Activated CD4-positive, alpha-beta T cell treated with anti-CD3 and anti-CD28 coated beads, Interleukin-2, amount 50 U/mL, for 1 hour (primary cell): ENCODE data around the gene ASIC3.

Source experiments
- DNase-seq: peaks from one replicate; pipeline ENCODE4 v3.0.0-alpha.2; 2020

Gene ASIC3

DNA sequence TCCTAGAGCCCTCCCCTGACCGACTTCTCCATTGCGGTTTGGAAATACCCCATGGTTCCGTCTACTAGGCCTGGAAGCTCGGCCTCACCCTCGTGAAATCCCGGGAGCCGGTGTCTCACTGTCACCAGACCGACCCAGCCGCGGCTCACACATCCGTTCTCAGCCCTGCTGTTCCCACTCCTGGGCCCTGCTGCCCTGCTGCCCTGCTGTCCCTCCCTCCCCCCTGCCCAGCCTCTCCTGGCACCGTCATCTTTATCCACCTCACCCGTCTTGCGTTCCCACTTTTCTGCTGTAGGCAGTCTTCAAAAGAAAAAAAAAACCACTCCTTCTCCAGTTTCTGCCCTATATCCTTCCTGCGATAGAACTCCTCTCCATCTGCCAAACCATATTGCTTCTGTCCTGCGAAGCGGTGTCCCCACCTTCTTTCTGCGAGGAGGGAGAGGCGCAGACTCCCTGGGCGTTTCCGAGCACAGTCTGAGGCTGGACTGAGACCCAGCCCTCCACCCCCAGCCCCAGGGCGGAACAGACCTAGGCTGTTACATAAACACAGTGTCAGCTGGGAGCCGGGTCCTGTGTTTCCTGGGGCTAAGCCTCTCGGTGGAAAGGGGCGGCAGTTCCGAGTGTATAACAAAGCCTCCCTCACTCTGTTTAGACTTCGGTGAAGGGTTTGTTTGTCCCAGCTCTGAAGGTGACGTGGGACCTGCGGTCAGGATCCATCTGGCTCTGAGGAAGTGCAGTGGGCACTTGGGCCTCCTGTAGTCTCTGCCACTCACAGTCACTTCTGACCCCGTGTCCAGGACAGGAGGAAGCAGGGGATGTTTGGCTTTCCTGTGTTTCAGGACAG, 40.7 kb downstream of the ASIC3 start:
- DNase-seq: no peak

DNA sequence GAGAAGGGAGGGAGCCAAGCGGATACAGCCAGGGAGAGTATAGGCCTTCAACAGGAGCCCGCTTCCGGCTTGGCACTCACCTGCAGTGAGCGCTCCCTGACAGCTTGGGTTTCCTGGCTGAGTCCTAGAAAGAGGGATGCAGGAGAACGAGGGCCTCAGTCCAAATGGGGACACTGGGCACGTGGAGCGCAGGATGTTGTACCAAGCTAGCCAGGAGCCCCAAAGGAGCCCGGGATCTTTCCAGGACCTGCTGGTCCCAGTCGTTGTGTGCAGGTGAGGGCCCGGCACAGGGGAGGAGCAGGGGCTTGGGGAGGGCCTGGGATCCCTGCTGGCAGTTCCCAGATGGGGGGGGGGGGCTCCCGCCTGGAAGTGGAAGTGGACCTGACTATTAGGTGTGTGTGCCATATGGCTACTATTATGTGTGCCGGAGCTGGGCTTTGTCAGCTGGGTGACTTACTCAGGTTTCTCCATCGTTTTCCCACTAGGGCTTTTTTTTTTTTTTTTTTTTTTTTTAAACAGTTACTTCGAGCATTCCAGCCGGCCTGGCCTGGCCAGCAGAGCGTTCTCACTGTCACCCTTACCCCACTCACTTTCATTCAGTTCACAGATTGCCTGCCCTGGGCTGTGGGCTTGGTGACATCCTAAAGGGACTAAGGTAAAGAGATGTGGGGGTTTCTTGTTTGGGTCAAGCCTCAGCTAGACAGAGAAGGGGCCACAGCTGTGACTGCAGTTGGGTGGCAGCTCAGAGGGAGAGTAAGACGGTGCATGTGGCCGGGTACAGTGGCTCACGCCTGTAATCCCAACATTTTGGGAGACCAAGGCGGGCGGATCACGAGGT, 41.8 kb downstream of the ASIC3 start:
- DNase-seq: no peak

DNA sequence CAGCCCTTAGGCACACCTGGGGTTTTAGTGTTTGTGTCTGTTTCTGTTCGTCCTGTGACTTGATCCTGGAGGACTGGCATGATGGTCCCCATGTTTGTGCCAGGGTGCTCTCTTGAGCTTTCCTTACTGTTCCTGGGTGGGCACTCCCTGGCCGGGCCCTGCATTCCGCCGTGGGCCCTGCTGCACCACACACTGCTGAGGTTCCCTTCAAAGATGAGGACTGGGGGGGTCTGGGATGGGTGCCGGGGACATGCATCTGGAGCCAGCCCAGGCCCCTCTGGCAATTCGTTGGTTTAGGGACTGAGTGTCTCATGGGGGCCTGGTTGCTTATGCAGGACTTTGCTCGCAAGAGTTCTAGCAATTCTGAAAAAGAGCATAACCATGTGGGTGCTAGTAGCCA, 42.7 kb downstream of the ASIC3 start:
- DNase-seq: no peak

DNA sequence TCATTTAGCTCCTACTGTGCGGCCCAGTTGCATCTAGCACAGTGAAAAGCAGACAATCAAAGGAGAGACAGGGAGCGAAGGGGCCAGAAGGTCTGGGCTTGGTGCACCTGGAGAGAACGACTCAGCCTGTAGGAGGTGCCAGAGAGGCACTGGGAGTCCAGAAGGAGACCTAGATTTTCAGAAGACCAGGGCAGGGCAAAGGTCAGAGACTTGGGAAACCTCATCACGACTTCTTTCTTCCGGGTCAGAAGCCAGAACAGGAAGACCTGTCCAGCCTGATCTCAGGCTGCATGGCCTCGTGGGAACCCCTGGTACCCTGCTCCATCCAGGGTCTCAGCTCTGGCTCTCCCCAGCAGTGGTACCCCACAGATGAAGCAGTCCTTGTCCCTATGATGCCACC, 43.1 kb downstream of the ASIC3 start:
- DNase-seq: no peak

DNA sequence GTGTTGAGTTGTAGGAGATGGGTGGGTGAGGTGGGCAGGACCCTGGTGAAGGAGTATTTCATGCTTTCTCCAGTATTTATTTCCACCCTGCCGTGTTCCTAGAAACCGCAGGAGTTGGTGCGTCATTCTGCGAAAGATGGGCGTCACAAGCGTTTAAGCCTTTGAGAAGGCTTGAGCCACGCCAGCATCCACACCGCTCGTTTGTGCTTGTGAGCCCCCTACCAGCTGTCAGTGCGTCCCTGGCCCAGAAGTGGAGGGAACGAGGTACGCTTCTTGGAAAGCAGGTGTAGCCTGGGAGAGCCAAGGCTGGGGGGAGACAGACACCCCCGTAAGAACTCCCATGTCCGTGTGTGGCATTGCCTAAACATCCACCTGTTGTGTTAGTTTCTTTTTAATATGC, 43.7 kb downstream of the ASIC3 start:
- DNase-seq: no peak

DNA sequence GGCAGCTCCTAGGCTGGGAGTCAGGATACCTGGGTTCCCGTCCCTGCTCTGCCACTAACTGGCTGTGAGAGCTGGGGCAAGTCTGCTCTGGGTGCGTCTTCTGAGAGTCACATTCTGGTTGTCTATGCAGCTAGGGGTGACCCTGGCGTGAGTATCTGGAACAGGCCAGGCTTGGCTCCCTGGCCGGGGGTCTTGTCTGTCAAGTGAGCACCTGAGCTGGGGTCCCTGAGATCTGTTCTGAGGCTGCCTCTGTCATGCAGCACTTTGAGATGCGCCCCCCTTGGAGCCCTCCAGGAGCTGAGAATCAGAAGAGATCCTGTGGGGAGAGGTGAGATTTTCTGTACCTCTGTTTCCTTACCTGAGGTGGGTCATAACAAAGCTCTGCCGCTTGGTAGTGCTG, 45.4 kb downstream of the ASIC3 start:
- DNase-seq: no peak

DNA sequence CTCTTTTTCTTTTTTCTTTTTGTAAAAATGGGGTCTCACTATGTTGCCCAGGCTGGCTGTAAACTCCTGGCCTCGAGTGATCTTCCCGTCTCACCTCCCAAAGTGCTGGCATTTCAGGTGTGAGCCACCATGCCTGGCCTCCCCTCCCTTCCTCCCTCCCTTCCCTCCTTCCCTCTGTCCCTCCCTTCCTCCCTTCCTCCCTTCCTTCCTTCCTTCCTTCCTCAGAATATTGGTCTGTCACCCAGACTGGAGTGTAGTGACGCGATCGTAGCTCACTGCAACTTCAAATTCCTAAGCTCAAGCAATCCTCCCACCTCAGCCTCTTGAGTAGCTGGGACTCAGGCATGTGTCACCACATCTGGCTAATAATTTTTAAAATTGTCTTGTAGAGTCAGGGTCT, 46.3 kb downstream of the ASIC3 start:
- no peak for DNase-seq

DNA sequence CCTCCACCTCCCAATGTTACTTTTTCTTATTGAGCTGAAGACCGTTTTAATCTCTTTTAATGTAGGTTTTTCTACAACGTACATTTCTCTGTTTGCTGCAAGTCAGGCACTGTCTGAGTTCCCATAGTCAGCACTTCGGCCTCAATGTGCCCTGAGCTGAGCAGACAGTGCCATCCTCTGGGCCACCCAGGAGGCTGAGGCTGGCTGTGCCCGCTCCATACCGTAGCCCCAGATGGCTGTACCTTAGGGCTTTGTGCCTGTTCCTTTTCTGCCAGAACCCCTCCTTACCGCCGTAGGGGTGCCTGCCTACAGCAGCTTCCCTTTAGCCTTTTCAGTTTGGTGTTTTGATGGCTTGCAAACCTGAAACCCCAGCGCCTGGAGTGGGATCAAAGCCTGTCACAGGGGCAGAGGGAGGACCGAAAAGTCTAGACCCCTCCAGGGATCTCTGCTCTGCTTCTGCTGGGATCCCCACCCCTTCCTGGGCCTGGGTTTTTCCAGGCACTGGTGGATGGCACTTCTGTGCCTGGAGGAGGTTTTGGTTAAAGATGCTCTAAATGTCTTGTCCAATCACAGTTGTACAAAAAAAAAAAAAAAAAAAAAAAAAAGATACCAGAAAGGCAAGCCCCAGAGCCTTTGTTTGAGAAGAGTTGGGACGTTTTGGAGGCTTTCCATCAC, 46.9 kb downstream of the ASIC3 start:
- no peak for DNase-seq

DNA sequence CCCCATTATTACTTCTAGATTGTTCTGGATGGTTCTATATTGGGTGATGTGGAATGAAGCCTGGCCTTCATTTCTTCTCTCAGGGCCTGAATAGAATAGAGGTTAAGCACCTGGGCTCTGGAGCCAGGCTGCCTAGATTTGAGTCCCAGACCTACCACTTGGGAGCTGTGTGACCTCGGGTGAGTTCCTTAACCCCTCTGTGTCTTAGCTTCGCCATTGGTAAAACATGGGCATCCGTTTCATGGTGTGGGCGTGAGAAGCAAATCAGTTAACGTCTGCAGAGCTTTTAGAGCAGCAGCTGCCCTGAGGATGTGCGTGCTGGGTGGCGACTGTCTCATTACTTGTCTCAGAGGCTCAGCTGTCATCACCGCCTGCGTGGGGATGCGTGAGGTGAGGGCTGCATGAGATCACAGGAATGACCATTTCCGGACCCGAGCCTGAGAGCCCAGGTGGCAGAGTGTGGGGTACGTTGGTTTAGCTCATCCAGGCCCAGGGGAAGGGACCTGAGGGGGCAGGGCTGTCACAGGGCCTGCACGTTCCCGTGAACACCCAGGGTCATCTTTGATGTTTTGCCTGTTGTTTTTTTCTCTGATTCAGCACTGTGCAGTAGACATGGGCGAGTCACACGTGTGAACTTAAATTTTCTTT, 47.6 kb downstream of the ASIC3 start:
- DNase-seq: no peak

DNA sequence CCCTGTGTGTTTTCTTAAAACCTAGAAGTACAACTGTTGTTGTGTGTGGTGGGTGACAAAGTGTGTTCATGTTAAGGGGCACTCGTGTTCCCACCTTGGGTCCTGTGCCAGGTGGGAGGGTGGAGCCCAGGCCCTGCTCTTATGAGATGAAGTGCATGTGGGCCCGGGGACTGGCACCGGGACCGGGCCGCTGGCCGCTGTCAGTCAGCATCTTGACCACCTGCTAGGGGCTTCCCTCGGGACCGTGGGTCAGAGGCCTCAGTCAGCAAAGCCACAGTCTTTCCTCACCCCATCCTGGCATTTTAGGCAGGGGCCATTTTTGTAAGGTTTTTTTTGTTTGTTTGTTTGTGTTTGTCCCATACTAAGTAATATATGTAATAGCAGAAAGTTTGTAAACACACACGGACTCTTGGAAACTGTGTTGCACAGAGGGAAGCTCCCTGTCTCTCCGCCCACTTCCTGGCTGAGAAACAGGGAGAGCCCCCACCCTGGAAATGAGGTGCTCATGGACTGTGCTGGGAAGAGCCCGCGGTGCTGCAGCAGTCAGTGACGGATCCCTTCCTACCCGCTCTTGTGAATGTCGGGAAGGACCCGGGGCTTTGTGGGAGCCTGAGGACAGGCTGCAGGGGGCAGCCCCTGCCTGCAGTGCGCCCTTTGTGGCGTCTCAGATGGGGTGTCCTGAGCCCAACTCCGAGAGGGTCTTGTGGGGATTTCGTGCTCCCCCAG, 51.3 kb downstream of the ASIC3 start:
- DNase-seq: no peak

DNA sequence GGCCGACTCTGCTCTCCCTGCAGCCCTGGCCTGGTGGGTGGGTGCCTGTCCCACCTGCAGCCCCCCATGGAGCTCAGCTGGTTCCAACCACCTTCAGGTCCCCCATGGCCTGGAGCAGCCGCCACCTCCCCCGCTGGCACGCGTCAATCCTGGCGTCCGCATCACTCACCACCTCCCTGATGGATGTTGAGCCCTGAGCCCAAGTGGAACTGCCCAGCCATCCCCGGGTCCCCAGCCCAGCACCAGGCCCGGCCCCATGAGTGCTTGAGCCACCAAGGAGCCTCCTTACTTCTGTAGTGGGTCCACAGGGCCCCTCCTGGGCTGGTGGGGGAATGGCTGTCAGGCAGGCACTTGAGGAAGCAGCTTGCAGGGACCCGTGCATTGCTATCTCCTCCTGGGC, 52.6 kb downstream of the ASIC3 start:
- DNase-seq: no peak

DNA sequence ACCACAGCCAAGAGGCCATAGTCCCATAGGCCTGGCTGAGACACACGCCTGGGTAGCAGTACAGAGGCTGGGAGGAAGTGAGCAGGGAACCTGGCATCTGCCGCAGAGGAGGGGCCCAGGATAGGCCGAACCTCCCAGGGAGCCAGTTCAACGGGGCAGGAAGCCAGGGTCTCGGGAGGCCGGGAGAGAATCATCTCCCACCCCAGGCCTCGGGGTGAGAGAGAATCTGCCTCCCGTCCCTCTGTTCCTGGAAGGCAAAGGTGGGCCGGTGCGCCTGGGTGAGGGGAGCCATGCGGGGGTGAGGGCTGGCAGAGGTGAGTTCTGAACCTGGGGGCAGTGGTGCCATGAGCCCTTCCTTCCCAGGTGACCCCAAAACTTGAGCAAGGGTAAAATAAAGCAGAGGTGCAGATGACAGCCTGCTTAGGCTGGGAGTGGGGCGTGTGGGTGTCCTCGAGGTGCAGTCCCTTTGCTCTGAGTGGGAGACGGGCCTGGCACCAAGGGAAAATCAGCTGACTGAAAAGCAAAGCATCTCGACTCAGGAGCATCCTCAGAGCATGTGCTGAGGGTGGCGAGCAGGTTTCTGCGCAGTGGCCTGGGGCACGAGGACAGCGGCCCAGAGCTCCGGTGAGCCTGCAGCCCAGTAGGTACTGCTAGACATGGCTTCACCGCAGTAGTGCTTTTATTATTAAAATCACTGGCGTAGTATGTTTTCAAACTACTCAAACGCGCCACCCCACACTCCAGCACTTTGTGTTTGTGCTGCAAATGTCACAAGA, 53.5 kb downstream of the ASIC3 start:
- DNase-seq: no peak
